ENCODE data around the gene OR52I1. TPM values are rescaled to one million over a fixed set of nuclear protein-coding genes. Genes with fewer than 3 reads are reported as not detected.

OR52I1 gene
- total RNA-seq, 6 experiments from 2014 or later: not detected

GRCh38 chr11:4637662-4638047 is 43.8 kb downstream of the OR52I1 start:
- 79% methylated on average over 3 of the region's 3 CpGs for WGBS (ENCODE audit: insufficient coverage, low coverage, low lambda C conversion rate, missing lambda C conversion rate)
- Histone ChIP-seq H3K27me3 (no peaks in the 10 kb centered on the region), H3K4me3 (no peak overlapping the region), H3K36me3 (no peaks in the 10 kb centered on the region), H3K27ac (no peak overlapping the region), H3K9me3 (no peaks in the 10 kb centered on the region), H3K4me1 (peaks cover 0 to 5% (median 0%) of the 10 kb centered on the region in 4 donors)
- DNase-seq: no peak
- intact Hi-C loops (cut with DNase I): no loop called here
- ATAC-seq: no peak
- TF ChIP-seq CTCF (IDR thresholded peaks at IDR 0.05) (no peak), POLR2A (IDR thresholded peaks at IDR 0.05) (no peak)

- Histone ChIP-seq H3K4me1 (peaks cover 0 to 5% (median 0%) of the 10 kb centered on the region in 4 donors), H3K27me3 (no peaks in the 10 kb centered on the region), H3K27ac (no peak overlapping the region), H3K36me3 (no peaks in the 10 kb centered on the region), H3K4me3 (no peak overlapping the region), H3K9me3 (no peaks in the 10 kb centered on the region)
- DNase-seq (no peak), ATAC-seq (no peak)
- WGBS (ENCODE audit: insufficient coverage, low coverage, low lambda C conversion rate, missing lambda C conversion rate): 63% methylated on average over 5 of the region's 6 CpGs
- TF ChIP-seq POLR2A (IDR thresholded peaks at IDR 0.05): no peak
- no peak for TF ChIP-seq CTCF (IDR thresholded peaks at IDR 0.05)
- intact Hi-C loops (cut with DNase I): loop anchor here in 1 of 2 donors (5.0 kb wide), 1 partner anchor 357 kb away; no protein-coding TSS in a partner anchor
These were observed 46.1 kb downstream of the OR52I1 start for GRCh38 chr11:4639931-4640330.

- Histone ChIP-seq H3K4me3 (no peak overlapping the region), H3K9me3 (no peaks in the 10 kb centered on the region), H3K27me3 (no peaks in the 10 kb centered on the region), H3K27ac (no peak overlapping the region), H3K36me3 (no peaks in the 10 kb centered on the region), H3K4me1 (peaks cover 0 to 5% (median 0%) of the 10 kb centered on the region in 4 donors)
- TF ChIP-seq CTCF (IDR thresholded peaks at IDR 0.05) (no peak), POLR2A (IDR thresholded peaks at IDR 0.05) (no peak)
- intact Hi-C loops (cut with DNase I): loop anchor here in 1 of 2 donors (5.0 kb wide), 1 partner anchor 356 kb away; no protein-coding TSS in a partner anchor
- ATAC-seq (no peak), DNase-seq (no peak)
- 61% methylated on average over 7 of the region's 7 CpGs for WGBS (ENCODE audit: insufficient coverage, low coverage, low lambda C conversion rate, missing lambda C conversion rate)
These were observed 47.7 kb downstream of the OR52I1 start for GRCh38 chr11:4641501-4641900.

- H3K4me1 ChIP-seq: peaks cover 0 to 2% (median 0%) of the 10 kb centered on the region in 4 donors
- DNase-seq (no peak), ATAC-seq (no peak)
- TF ChIP-seq POLR2A (IDR thresholded peaks at IDR 0.05): no peak
- TF ChIP-seq CTCF (IDR thresholded peaks at IDR 0.05): no peak
- H3K27me3 ChIP-seq: no peaks in the 10 kb centered on the region
- no peaks in the 10 kb centered on the region for H3K9me3 ChIP-seq
- H3K4me3 ChIP-seq: no peak overlapping the region
- no peaks in the 10 kb centered on the region for H3K36me3 ChIP-seq
- intact Hi-C loops (cut with DNase I): loop anchor here in 1 of 2 donors (5.0 kb wide), 1 partner anchor 355 kb away; no protein-coding TSS in a partner anchor
- no peak overlapping the region for H3K27ac ChIP-seq
- WGBS (ENCODE audit: insufficient coverage, low coverage, low lambda C conversion rate, missing lambda C conversion rate): 33% methylated on average over 5 of the region's 7 CpGs
These were observed 48.2 kb downstream of the OR52I1 start for GRCh38 chr11:4642043-4642442.
